Mucosa of stomach (tissue), 1 donor: Measurements from ENCODE around the gene ACTMAP.
"Not testable (repeated sequence)": the region's sequence is repeated elsewhere in the genome, so short reads cannot be mapped to it uniquely, and the experiment has no call there.

ENCODE experiments used
- H3K27me3 ChIP-seq: one replicate; pipeline ENCODE4 v1.7.0; 2013; ENCODE audit warnings: mild to moderate bottlenecking, low read length; ENCODE audit not compliant: control insufficient read depth, insufficient read depth
- H3K36me3 ChIP-seq: one replicate; pipeline ENCODE4 v1.7.0; 2013; ENCODE audit warnings: low read length; ENCODE audit not compliant: control insufficient read depth, insufficient read depth
- H3K4me1 ChIP-seq: one replicate; pipeline ENCODE4 v1.7.0; 2013; ENCODE audit warnings: mild to moderate bottlenecking, low read length; ENCODE audit not compliant: control insufficient read depth, insufficient read depth
- H3K4me3 ChIP-seq: one replicate; pipeline ENCODE4 v1.7.0; 2013; ENCODE audit warnings: low read length
- H3K9ac ChIP-seq: one replicate; pipeline ENCODE4 v1.7.0; 2013; ENCODE audit warnings: mild to moderate bottlenecking, low read length, moderate library complexity
- H3K9me3 ChIP-seq: one replicate; pipeline ENCODE4 v1.7.0; 2013; ENCODE audit warnings: mild to moderate bottlenecking, low read length, moderate library complexity; ENCODE audit not compliant: control insufficient read depth
- donor health status: Pancreatic carcinoma.

ACTMAP gene

GRCh38 chr19:40768869-40769268 lies 18.6 kb upstream of the ACTMAP start:
- no peak overlapping the region for H3K9ac ChIP-seq
- H3K36me3 ChIP-seq = peaks cover 21% of the 10 kb centered on the region
- no peaks in the 10 kb centered on the region for H3K27me3 ChIP-seq
- H3K9me3 ChIP-seq = no peaks in the 10 kb centered on the region
- H3K4me1 ChIP-seq = no peaks in the 10 kb centered on the region
- H3K4me3 ChIP-seq = no peak overlapping the region

GRCh38 chr19:40766385-40766784 lies 16.1 kb upstream of the ACTMAP start:
- not testable (repeated sequence) for H3K4me3 ChIP-seq, H3K27me3 ChIP-seq, H3K4me1 ChIP-seq, H3K9me3 ChIP-seq, H3K9ac ChIP-seq
- H3K36me3 ChIP-seq = peaks cover 27% of the 10 kb centered on the region

- Histone ChIP-seq H3K9me3 (no peaks in the 10 kb centered on the region), H3K27me3 (no peaks in the 10 kb centered on the region)
Observed at GRCh38 chr19:40763963-40764362, 13.7 kb upstream of the ACTMAP start.

GRCh38 chr19:40763526-40763925 lies 13.2 kb upstream of the ACTMAP start:
- H3K27me3 ChIP-seq = no peaks in the 10 kb centered on the region
- H3K9ac ChIP-seq = no peak overlapping the region
- no peaks in the 10 kb centered on the region for H3K4me1 ChIP-seq
- H3K9me3 ChIP-seq = no peaks in the 10 kb centered on the region
- H3K36me3 ChIP-seq = peaks cover 39% of the 10 kb centered on the region
- no peak overlapping the region for H3K4me3 ChIP-seq

More at GRCh38 chr19:40763963-40764362, 13.7 kb upstream of the ACTMAP start:
- Histone ChIP-seq H3K9ac (no peak overlapping the region), H3K4me3 (no peak overlapping the region), H3K36me3 (peaks cover 39% of the 10 kb centered on the region), H3K4me1 (no peaks in the 10 kb centered on the region)

- Histone ChIP-seq H3K4me3 (no peak overlapping the region), H3K4me1 (no peaks in the 10 kb centered on the region), H3K9me3 (no peaks in the 10 kb centered on the region), H3K27me3 (no peaks in the 10 kb centered on the region), H3K36me3 (peaks cover 39% of the 10 kb centered on the region), H3K9ac (no peak overlapping the region)
Observed at GRCh38 chr19:40762754-40763470, 12.6 kb upstream of the ACTMAP start.

- peaks cover 11% of the 10 kb centered on the region for H3K4me1 ChIP-seq
- H3K9me3 ChIP-seq = no peaks in the 10 kb centered on the region
- peaks cover 22% of the 10 kb centered on the region for H3K36me3 ChIP-seq
- no peak overlapping the region for H3K4me3 ChIP-seq
- H3K9ac ChIP-seq = no peak overlapping the region
- no peaks in the 10 kb centered on the region for H3K27me3 ChIP-seq
Observed at GRCh38 chr19:40759352-40759751, 9.1 kb upstream of the ACTMAP start.

- peaks cover 14% of the 10 kb centered on the region for H3K36me3 ChIP-seq
Observed at GRCh38 chr19:40758491-40758890, 8.2 kb upstream of the ACTMAP start.

GRCh38 chr19:40756502-40757110 lies 6.3 kb upstream of the ACTMAP start:
- Histone ChIP-seq H3K4me3 (no peak overlapping the region), H3K36me3 (peaks cover 12% of the 10 kb centered on the region), H3K9ac (no peak overlapping the region), H3K27me3 (no peaks in the 10 kb centered on the region), H3K9me3 (no peaks in the 10 kb centered on the region), H3K4me1 (peaks cover 16% of the 10 kb centered on the region)

More at GRCh38 chr19:40758491-40758890, 8.2 kb upstream of the ACTMAP start:
- no peak overlapping the region for H3K9ac ChIP-seq
- no peaks in the 10 kb centered on the region for H3K9me3 ChIP-seq
- no peak overlapping the region for H3K4me3 ChIP-seq
- no peaks in the 10 kb centered on the region for H3K27me3 ChIP-seq
- peaks cover 16% of the 10 kb centered on the region for H3K4me1 ChIP-seq

GRCh38 chr19:40755791-40756190 lies 5.5 kb upstream of the ACTMAP start:
- H3K9me3 ChIP-seq = no peaks in the 10 kb centered on the region
- peaks cover 16% of the 10 kb centered on the region for H3K4me1 ChIP-seq
- no peak overlapping the region for H3K9ac ChIP-seq
- no peak overlapping the region for H3K4me3 ChIP-seq
- no peaks in the 10 kb centered on the region for H3K27me3 ChIP-seq
- H3K36me3 ChIP-seq = peaks cover 12% of the 10 kb centered on the region

GRCh38 chr19:40755248-40755624 lies 5.0 kb upstream of the ACTMAP start:
- peaks cover 8% of the 10 kb centered on the region for H3K36me3 ChIP-seq
- H3K9me3 ChIP-seq = no peaks in the 10 kb centered on the region
- H3K4me3 ChIP-seq = no peak overlapping the region
- no peak overlapping the region for H3K9ac ChIP-seq
- H3K27me3 ChIP-seq = no peaks in the 10 kb centered on the region
- H3K4me1 ChIP-seq = peaks cover 16% of the 10 kb centered on the region

- H3K4me1 ChIP-seq = peaks cover 20% of the 10 kb centered on the region
- H3K9ac ChIP-seq = peak overlapping the region; percentile 22
- peaks cover 5% of the 10 kb centered on the region for H3K36me3 ChIP-seq
- H3K4me3 ChIP-seq = no peak overlapping the region
- no peaks in the 10 kb centered on the region for H3K9me3 ChIP-seq
- no peaks in the 10 kb centered on the region for H3K27me3 ChIP-seq
Observed at GRCh38 chr19:40754611-40755247, 4.5 kb upstream of the ACTMAP start.

GRCh38 chr19:40752257-40752781 lies 2.0 kb upstream of the ACTMAP start:
- Histone ChIP-seq H3K36me3 (no peaks in the 10 kb centered on the region), H3K9me3 (no peaks in the 10 kb centered on the region), H3K4me3 (peak overlapping the region; percentile 88), H3K4me1 (peaks cover 27% of the 10 kb centered on the region), H3K27me3 (no peaks in the 10 kb centered on the region), H3K9ac (peak overlapping the region; percentile 83)
